Neuronal stem cell (in vitro differentiated cells): ENCODE data around the gene PDGFD.

Experiments used
- DNase-seq: peaks from one replicate; pipeline ENCODE4 v3.0.0-alpha.2; 2013; ENCODE audit warnings: low spot score
- H2AFZ ChIP-seq: one replicate; pipeline ENCODE4 v1.6.1; 2013; ENCODE audit warnings: mild to moderate bottlenecking, low read length, inconsistent platforms
- H2AK5ac ChIP-seq: 2 replicates; pipeline ENCODE4 v1.6.1; 2013; ENCODE audit warnings: low read depth, mild to moderate bottlenecking, inconsistent platforms, low read length, moderate library complexity, mixed read lengths
- H2BK120ac ChIP-seq: 2 replicates; pipeline ENCODE4 v1.6.1; 2013; ENCODE audit warnings: low read depth, mild to moderate bottlenecking, inconsistent platforms, low read length, moderate library complexity, mixed read lengths
- H2BK12ac ChIP-seq: one replicate; pipeline ENCODE4 v1.6.1; 2013; ENCODE audit warnings: low read length, inconsistent platforms
- H2BK15ac ChIP-seq: 2 replicates; pipeline ENCODE4 v1.6.1; 2013; ENCODE audit warnings: mild to moderate bottlenecking, low read length, inconsistent platforms, mixed read lengths
- H2BK5ac ChIP-seq: one replicate; pipeline ENCODE4 v1.6.1; 2013; ENCODE audit warnings: inconsistent platforms, mild to moderate bottlenecking, low read length, moderate library complexity
- H3K14ac ChIP-seq: one replicate; pipeline ENCODE4 v1.6.1; 2013; ENCODE audit warnings: low read length, inconsistent platforms
- H3K18ac ChIP-seq: 2 replicates; pipeline ENCODE4 v1.6.1; 2013; ENCODE audit warnings: low read length, inconsistent platforms
- H3K23ac ChIP-seq: 2 replicates; pipeline ENCODE4 v1.6.1; 2013; ENCODE audit warnings: low read depth, mild to moderate bottlenecking, mixed read lengths, low read length, inconsistent platforms; ENCODE audit not compliant: poor library complexity
- H3K27ac ChIP-seq: replicated peaks from 3 replicates; pipeline ENCODE4 v1.5.1; 2013; ENCODE audit warnings: low read length, inconsistent platforms
- H3K27me3 ChIP-seq, 3 experiments: 2 replicates each; pipeline ENCODE4 v1.6.1; 2013; ENCODE audit warnings: low read length in 3 of 3, mild to moderate bottlenecking in 2 of 3, inconsistent platforms in 1 of 3, low read depth in 1 of 3, mixed read lengths in 1 of 3, moderate library complexity in 1 of 3; ENCODE audit not compliant: control insufficient read depth in 3 of 3, insufficient read depth in 3 of 3
- H3K36me3 ChIP-seq, 2 donors: replicated peaks in 1 of 2; 2 replicates each; pipeline ENCODE4 v1.6.1; 2013; ENCODE audit warnings: low read length in 2 of 2; ENCODE audit not compliant: control insufficient read depth in 2 of 2, insufficient read depth in 2 of 2
- H3K4ac ChIP-seq: 2 replicates; pipeline ENCODE4 v1.6.1; 2013; ENCODE audit warnings: inconsistent platforms, mild to moderate bottlenecking, low read length, moderate library complexity
- H3K4me1 ChIP-seq, 2 donors: 1 replicate in 1 of 2; 2 replicates in 1 of 2; pipeline ENCODE4 v1.6.1; 2013; ENCODE audit warnings: low read length in 2 of 2, low read depth in 1 of 2; ENCODE audit not compliant: control insufficient read depth in 2 of 2, insufficient read depth in 1 of 2
- H3K4me2 ChIP-seq: one replicate; pipeline ENCODE4 v1.6.1; 2013; ENCODE audit warnings: mild to moderate bottlenecking, low read length, inconsistent platforms; ENCODE audit not compliant: insufficient read depth, poor library complexity, severe bottlenecking
- H3K4me3 ChIP-seq, 2 donors: 2 replicates each; pipeline ENCODE4 v1.5.1; 2013; ENCODE audit warnings: low read length in 2 of 2, mild to moderate bottlenecking in 2 of 2, inconsistent platforms in 1 of 2, moderate library complexity in 1 of 2
- H3K79me1 ChIP-seq: one replicate; pipeline ENCODE4 v1.6.1; 2013; ENCODE audit warnings: low read depth, mild to moderate bottlenecking, inconsistent platforms, low read length, moderate library complexity
- H3K9ac ChIP-seq: one replicate; pipeline ENCODE4 v1.6.1; 2013; ENCODE audit warnings: mild to moderate bottlenecking, low read depth, low read length, inconsistent platforms; ENCODE audit not compliant: poor library complexity
- H3K9me3 ChIP-seq, 2 donors: replicated peaks in 1 of 2; 2 replicates each; pipeline versions ENCODE3 to v1.6.1; 2013; ENCODE audit warnings: low read length in 2 of 2, mild to moderate bottlenecking in 2 of 2, inconsistent platforms in 1 of 2, low read depth in 1 of 2, mixed read lengths in 1 of 2, moderate library complexity in 1 of 2; ENCODE audit not compliant: control insufficient read depth in 2 of 2, insufficient read depth in 1 of 2
- H4K8ac ChIP-seq: one replicate; pipeline ENCODE4 v1.6.1; 2013; ENCODE audit warnings: low read depth, mild to moderate bottlenecking, inconsistent platforms, low read length, moderate library complexity
- H4K91ac ChIP-seq: one replicate; pipeline ENCODE4 v1.6.1; 2013; ENCODE audit warnings: low read length, low read depth, mild to moderate bottlenecking, inconsistent platforms; ENCODE audit not compliant: poor library complexity
- WGBS, 2 donors: extraction: QIAGEN DNeasy Blood & Tissue Kit; methylation state at CpG; one replicate each; pipeline ENCODE4 v1.1.7; 2013; ENCODE audit warnings: missing lambda C conversion rate in 2 of 2, mixed read lengths in 1 of 2; ENCODE audit not compliant: insufficient read length in 2 of 2, insufficient replicate concordance in 1 of 2; ENCODE audit errors: extremely low coverage in 2 of 2; 5-methylcytosine and 5-hydroxymethylcytosine counted together

The PDGFD gene

GRCh38 chr11:104106136-104106754 lies 57.7 kb downstream of the PDGFD start:
- Histone ChIP-seq H3K36me3 (no peaks in the 10 kb centered on the region), H3K79me1 (no peaks in the 10 kb centered on the region), H3K4me1 (no peaks in the 10 kb centered on the region), H3K27ac (no peak overlapping the region), H3K14ac (no peak overlapping the region), H4K8ac (no peak overlapping the region), H3K4ac (no peak overlapping the region), H2BK12ac (no peak overlapping the region), H3K4me2 (no peak overlapping the region), H2BK15ac (no peak overlapping the region), H3K27me3 (no peaks in the 10 kb centered on the region), H2AFZ (no peak overlapping the region), H3K18ac (no peak overlapping the region), H3K23ac (no peak overlapping the region), H4K91ac (no peak overlapping the region), H3K9ac (no peak overlapping the region), H3K9me3 (no peaks in the 10 kb centered on the region), H2BK120ac (no peak overlapping the region), H3K4me3 (no peak overlapping the region), H2BK5ac (no peak overlapping the region), H2AK5ac (no peak overlapping the region)
- no CpG with 5 or more reads among the region's 5 CpGs for WGBS, 2 donors
- DNase-seq = no peak

- Histone ChIP-seq H2BK120ac (no peak overlapping the region), H3K4me1 (no peaks in the 10 kb centered on the region), H2BK15ac (no peak overlapping the region), H3K27ac (no peak overlapping the region), H3K23ac (no peak overlapping the region), H3K4me3 (no peak overlapping the region), H3K18ac (no peak overlapping the region), H2BK5ac (no peak overlapping the region), H4K8ac (no peak overlapping the region), H4K91ac (no peak overlapping the region), H3K9ac (no peak overlapping the region), H2BK12ac (no peak overlapping the region), H3K4me2 (no peak overlapping the region), H3K27me3 (no peaks in the 10 kb centered on the region), H3K36me3 (no peaks in the 10 kb centered on the region), H2AK5ac (no peak overlapping the region), H3K4ac (no peak overlapping the region), H2AFZ (no peak overlapping the region), H3K14ac (no peak overlapping the region), H3K79me1 (no peaks in the 10 kb centered on the region), H3K9me3 (no peaks in the 10 kb centered on the region)
- DNase-seq = no peak
- no CpG with 5 or more reads among the region's 1 CpG for WGBS, 2 donors
Observed at GRCh38 chr11:104105155-104105554, 58.8 kb downstream of the PDGFD start.

GRCh38 chr11:104104664-104105063 lies 59.3 kb downstream of the PDGFD start:
- Histone ChIP-seq H3K18ac (no peak overlapping the region), H3K79me1 (no peaks in the 10 kb centered on the region), H3K4ac (no peak overlapping the region), H3K27me3 (no peaks in the 10 kb centered on the region), H3K36me3 (no peaks in the 10 kb centered on the region), H3K9me3 (no peaks in the 10 kb centered on the region), H2BK5ac (no peak overlapping the region), H3K4me2 (no peak overlapping the region), H3K4me1 (no peaks in the 10 kb centered on the region), H3K23ac (no peak overlapping the region), H2BK15ac (no peak overlapping the region), H2AFZ (no peak overlapping the region), H2BK120ac (no peak overlapping the region), H3K9ac (no peak overlapping the region), H3K27ac (no peak overlapping the region), H3K4me3 (no peak overlapping the region), H4K91ac (no peak overlapping the region), H3K14ac (no peak overlapping the region), H2BK12ac (no peak overlapping the region), H4K8ac (no peak overlapping the region), H2AK5ac (no peak overlapping the region)
- WGBS, 2 donors = no CpG with 5 or more reads among the region's 3 CpGs
- DNase-seq = no peak

- Histone ChIP-seq H4K8ac (no peak overlapping the region), H3K23ac (no peak overlapping the region), H3K36me3 (no peaks in the 10 kb centered on the region), H3K4ac (no peak overlapping the region), H3K4me1 (no peaks in the 10 kb centered on the region), H3K18ac (no peak overlapping the region), H3K4me3 (no peak overlapping the region), H3K27me3 (no peaks in the 10 kb centered on the region), H4K91ac (no peak overlapping the region), H3K14ac (no peak overlapping the region), H3K79me1 (no peaks in the 10 kb centered on the region), H2AK5ac (no peak overlapping the region), H3K9me3 (no peaks in the 10 kb centered on the region), H3K9ac (no peak overlapping the region), H3K27ac (no peak overlapping the region), H2BK120ac (no peak overlapping the region), H3K4me2 (no peak overlapping the region), H2AFZ (no peak overlapping the region), H2BK15ac (no peak overlapping the region), H2BK12ac (no peak overlapping the region), H2BK5ac (no peak overlapping the region)
- WGBS, 2 donors = 100% methylated on average over 1 of the region's 2 CpGs; no CpG with 5 or more reads in 1 of the 2 donors
- DNase-seq = no peak
Observed at GRCh38 chr11:104104201-104104600, 59.7 kb downstream of the PDGFD start.
